ENCODE measurements around the gene ANO4.

The ANO4 gene

DNA sequence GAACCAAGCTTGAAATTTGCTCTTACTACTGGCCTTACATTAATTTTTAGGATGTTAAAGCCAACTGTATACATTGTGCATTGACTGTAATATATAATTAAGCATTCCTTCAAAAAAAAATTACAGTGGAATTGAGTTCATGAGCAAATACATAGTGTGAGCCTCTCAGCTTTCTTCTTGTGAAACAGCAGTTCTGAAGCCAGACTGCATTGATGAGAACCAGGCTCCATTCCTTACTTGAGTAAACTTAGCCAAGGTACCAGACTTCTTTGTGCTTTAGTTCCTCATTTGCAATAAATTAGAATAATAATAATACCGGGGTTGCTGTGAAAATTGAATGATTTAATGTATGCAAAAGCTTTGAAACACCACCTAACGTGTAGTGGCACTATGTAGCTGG is 169.5 kb downstream of the ANO4 start:
- no peak overlapping the region for H3K4me3 ChIP-seq (ENCODE audit: low read depth, low read length)
- H3K9me3 ChIP-seq (ENCODE audit: control insufficient read depth, insufficient read depth, low read depth, low read length) = no peaks in the 10 kb centered on the region
- ChIA-PET POLR2A (no interaction called here), CTCF (interaction anchor here (0.8 to 1.0 kb wide), 2 partner anchors 9 to 19 kb away, joined by 3 read pairs; no protein-coding TSS in a partner anchor)
- no peaks in the 10 kb centered on the region for H3K36me3 ChIP-seq (ENCODE audit: control insufficient read depth in 2 of 2, insufficient read depth in 1 of 2, low read length in 2 of 2)
- no peak overlapping the region for H3K27ac ChIP-seq (ENCODE audit: extremely low read depth, low read depth, low read length)
- H3K4me1 ChIP-seq (ENCODE audit: control insufficient read depth, insufficient read depth, low read length) = no peaks in the 10 kb centered on the region
- TF ChIP-seq, protein P1, sequence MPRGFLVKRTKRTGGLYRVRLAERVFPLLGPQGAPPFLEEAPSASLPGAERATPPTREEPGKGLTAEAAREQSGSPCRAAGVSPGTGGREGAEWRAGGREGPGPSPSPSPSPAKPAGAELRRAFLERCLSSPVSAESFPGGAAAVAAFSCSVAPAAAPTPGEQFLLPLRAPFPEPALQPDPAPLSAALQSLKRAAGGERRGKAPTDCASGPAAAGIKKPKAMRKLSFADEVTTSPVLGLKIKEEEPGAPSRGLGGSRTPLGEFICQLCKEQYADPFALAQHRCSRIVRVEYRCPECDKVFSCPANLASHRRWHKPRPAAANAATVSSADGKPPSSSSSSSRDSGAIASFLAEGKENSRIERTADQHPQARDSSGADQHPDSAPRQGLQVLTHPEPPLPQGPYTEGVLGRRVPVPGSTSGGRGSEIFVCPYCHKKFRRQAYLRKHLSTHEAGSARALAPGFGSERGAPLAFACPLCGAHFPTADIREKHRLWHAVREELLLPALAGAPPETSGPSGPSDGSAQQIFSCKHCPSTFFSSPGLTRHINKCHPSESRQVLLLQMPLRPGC (tag by site-specific recombination; IDR thresholded peaks at IDR 0.05) = no peak
- TF ChIP-seq, protein P2, sequence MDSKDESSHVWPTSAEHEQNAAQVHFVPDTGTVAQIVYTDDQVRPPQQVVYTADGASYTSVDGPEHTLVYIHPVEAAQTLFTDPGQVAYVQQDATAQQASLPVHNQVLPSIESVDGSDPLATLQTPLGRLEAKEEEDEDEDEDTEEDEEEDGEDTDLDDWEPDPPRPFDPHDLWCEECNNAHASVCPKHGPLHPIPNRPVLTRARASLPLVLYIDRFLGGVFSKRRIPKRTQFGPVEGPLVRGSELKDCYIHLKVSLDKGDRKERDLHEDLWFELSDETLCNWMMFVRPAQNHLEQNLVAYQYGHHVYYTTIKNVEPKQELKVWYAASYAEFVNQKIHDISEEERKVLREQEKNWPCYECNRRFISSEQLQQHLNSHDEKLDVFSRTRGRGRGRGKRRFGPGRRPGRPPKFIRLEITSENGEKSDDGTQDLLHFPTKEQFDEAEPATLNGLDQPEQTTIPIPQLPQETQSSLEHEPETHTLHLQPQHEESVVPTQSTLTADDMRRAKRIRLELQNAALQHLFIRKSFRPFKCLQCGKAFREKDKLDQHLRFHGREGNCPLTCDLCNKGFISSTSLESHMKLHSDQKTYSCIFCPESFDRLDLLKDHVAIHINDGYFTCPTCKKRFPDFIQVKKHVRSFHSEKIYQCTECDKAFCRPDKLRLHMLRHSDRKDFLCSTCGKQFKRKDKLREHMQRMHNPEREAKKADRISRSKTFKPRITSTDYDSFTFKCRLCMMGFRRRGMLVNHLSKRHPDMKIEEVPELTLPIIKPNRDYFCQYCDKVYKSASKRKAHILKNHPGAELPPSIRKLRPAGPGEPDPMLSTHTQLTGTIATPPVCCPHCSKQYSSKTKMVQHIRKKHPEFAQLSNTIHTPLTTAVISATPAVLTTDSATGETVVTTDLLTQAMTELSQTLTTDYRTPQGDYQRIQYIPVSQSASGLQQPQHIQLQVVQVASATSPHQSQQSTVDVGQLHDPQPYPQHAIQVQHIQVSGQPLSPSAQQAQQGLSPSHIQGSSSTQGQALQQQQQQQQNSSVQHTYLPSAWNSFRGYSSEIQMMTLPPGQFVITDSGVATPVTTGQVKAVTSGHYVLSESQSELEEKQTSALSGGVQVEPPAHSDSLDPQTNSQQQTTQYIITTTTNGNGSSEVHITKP (tag by site-specific recombination; IDR thresholded peaks at IDR 0.05) = no peak
- TF ChIP-seq ZNF560 (tag by site-specific recombination; IDR thresholded peaks at IDR 0.05; ENCODE audit: borderline replicate concordance) (no peak), KLF1 (tag by site-specific recombination; IDR thresholded peaks at IDR 0.05) (no peak), ZNF544 (tag by site-specific recombination; IDR thresholded peaks at IDR 0.05) (no peak), WT1 (tag by site-specific recombination; IDR thresholded peaks at IDR 0.05) (no peak), ZBTB8A (tag by site-specific recombination; IDR thresholded peaks at IDR 0.05) (no peak), ZNF157 (tag by site-specific recombination; IDR thresholded peaks at IDR 0.05) (no peak), ZNF138 (tag by site-specific recombination; IDR thresholded peaks at IDR 0.05; ENCODE audit: borderline replicate concordance) (no peak)
- TF ChIP-seq, protein P3, sequence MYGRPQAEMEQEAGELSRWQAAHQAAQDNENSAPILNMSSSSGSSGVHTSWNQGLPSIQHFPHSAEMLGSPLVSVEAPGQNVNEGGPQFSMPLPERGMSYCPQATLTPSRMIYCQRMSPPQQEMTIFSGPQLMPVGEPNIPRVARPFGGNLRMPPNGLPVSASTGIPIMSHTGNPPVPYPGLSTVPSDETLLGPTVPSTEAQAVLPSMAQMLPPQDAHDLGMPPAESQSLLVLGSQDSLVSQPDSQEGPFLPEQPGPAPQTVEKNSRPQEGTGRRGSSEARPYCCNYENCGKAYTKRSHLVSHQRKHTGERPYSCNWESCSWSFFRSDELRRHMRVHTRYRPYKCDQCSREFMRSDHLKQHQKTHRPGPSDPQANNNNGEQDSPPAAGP (tag by site-specific recombination; IDR thresholded peaks at IDR 0.05) = no peak

DNA sequence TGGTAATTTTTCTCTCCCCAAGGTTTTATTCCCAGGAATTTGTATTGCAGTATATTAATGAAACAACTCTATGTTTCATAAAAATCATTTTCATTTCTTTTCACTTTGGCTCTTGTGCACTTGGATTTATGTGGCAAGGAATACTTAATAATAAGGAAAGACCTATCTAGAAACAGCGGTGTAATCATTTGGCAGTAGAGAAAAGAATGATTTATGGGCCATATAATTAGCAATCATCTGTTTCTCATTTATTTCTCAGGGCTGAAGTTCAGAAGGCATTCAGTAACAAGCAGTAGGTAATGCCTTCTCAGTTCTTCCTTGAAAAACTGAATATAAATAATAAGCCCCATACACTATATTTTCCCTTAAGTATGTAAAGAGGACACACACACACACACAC is 172.6 kb downstream of the ANO4 start:
- TF ChIP-seq BCL11A (tag by site-specific recombination; IDR thresholded peaks at IDR 0.05; ENCODE audit: low read depth) = no peak
- Histone ChIP-seq H3K27ac (ENCODE audit: extremely low read depth, low read depth, low read length) (no peak overlapping the region), H3K9me3 (ENCODE audit: control insufficient read depth, insufficient read depth, low read depth, low read length) (no peaks in the 10 kb centered on the region), H3K4me3 (ENCODE audit: low read depth, low read length) (no peak overlapping the region), H3K36me3 (ENCODE audit: control insufficient read depth in 2 of 2, insufficient read depth in 1 of 2, low read length in 2 of 2) (no peaks in the 10 kb centered on the region), H3K4me1 (ENCODE audit: control insufficient read depth, insufficient read depth, low read length) (no peaks in the 10 kb centered on the region)
- ChIA-PET CTCF (no interaction called here), POLR2A (no interaction called here)

DNA sequence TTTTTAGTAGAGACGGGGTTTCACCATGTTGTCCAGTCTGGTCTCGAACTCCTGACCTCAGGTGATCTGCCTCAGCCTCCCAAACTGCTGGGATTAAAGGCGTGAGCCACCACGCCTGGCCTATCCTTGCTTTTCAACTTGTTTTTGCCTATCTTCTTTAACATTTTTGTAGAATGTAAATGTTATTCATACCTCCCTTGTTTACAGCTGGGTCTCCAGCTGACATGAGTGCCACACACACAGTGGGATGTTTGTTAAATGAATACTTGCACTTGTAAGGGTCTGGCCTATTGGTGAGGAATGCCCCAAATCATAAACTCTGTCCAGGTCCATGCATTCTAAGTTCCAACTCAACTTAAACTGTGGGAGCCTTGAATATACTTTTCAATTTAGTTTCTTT is 176.3 kb downstream of the ANO4 start:
- Histone ChIP-seq H3K27ac (ENCODE audit: extremely low read depth, low read depth, low read length) (no peak overlapping the region), H3K4me1 (ENCODE audit: control insufficient read depth, insufficient read depth, low read length) (no peaks in the 10 kb centered on the region), H3K4me3 (ENCODE audit: low read depth, low read length) (no peak overlapping the region), H3K36me3 (ENCODE audit: control insufficient read depth in 2 of 2, insufficient read depth in 1 of 2, low read length in 2 of 2) (no peaks in the 10 kb centered on the region), H3K9me3 (ENCODE audit: control insufficient read depth, insufficient read depth, low read depth, low read length) (no peaks in the 10 kb centered on the region)
- CTCF ChIA-PET = no interaction called here
- TF ChIP-seq ZFP69B (tag by site-specific recombination; IDR thresholded peaks at IDR 0.05) (no peak), ZNF596 (tag by site-specific recombination; IDR thresholded peaks at IDR 0.05) (no peak), ZNF629 (tag by site-specific recombination; IDR thresholded peaks at IDR 0.05) (no peak), SALL2 (tag by site-specific recombination; IDR thresholded peaks at IDR 0.05; ENCODE audit: borderline replicate concordance) (no peak), EGR2 (tag by site-specific recombination; IDR thresholded peaks at IDR 0.05; ENCODE audit: low read depth) (no peak), ZNF366 (tag by site-specific recombination; conservative IDR thresholded peaks at IDR 0.05) (no peak), ZNF558 (tag by site-specific recombination; IDR thresholded peaks at IDR 0.05) (no peak), ZNF548 (tag by site-specific recombination; IDR thresholded peaks at IDR 0.05) (no peak), ZNF248 (tag by site-specific recombination; IDR thresholded peaks at IDR 0.05) (no peak), ZNF239 (tag by site-specific recombination; IDR thresholded peaks at IDR 0.05) (no peak)
- POLR2A ChIA-PET = no interaction called here

All from HEK293 (cell line).